ENCODE data around the gene SSTR5.

SSTR5 gene

GRCh38 chr16:1093284-1094123 lies 21.0 kb downstream of the SSTR5 start:
- DNase-seq = peak; percentile 17

DNA sequence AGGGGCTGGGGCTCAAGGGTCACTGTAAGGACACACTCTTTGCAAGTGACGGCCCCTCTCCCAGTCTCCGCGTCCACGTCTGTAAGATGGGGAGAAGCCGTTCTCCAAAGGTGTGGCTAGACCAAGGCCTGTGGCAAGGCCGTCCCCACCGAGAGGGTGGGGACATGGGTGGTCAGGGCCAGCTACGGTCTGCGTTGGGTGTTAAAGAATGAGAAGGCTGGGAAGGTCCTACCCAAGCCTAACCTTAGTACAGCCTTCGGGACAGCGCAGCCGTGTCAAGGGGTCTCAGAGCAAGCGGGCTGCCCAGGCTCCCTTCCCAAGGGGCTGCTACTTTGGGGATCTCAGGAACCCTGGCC lies 21.6 kb downstream of the SSTR5 start:
- DNase-seq = no peak

GRCh38 chr16:1094601-1095449 lies 22.3 kb downstream of the SSTR5 start:
- no peak for DNase-seq

DNA sequence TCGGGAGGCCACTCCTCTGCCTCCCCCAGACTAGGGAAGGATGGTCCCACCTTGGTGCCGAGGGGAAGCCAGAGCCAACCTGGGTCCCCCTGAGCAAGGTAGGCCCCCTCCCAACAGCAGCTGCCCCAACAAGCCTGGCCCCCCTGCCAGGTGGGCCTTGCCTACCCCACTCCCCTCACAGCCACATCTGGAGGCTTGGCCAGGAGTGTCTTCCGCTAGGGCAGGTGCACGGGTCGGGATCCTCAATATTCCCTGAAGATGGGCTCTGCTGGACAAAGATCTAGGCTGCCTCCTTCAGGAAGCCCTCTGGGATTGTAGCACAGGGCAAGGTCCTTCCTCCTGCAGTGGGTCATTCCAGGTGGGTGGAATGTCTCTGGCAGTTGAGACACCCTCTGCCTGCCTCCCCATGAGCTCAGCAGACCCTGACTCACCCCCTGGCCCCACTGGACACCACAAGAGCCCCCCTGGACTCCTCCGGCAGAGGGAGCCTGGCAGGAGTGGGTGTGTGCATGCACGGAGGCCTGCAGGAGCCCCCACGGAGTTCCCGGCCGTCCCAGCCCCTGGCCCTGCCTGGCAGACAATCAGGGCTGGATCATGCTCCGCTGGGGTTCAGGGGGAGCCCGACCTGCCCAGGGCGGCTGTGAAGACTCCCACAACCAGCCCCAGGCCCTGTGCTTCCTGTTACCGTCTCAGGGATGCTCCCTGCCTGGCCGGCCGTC lies 23.1 kb downstream of the SSTR5 start:
- no peak for DNase-seq

- DNase-seq = no peak
Observed at GRCh38 chr16:1096169-1097082, 23.9 kb downstream of the SSTR5 start, which contains the start of gene C1QTNF8. TSS of gene C1QTNF8 (minus strand) at chr16:1096244. CDS start at chr16:1094922, 1,322 bp downstream.

GRCh38 chr16:1097156-1097555 lies 24.6 kb downstream of the SSTR5 start:
- no peak for DNase-seq

DNA sequence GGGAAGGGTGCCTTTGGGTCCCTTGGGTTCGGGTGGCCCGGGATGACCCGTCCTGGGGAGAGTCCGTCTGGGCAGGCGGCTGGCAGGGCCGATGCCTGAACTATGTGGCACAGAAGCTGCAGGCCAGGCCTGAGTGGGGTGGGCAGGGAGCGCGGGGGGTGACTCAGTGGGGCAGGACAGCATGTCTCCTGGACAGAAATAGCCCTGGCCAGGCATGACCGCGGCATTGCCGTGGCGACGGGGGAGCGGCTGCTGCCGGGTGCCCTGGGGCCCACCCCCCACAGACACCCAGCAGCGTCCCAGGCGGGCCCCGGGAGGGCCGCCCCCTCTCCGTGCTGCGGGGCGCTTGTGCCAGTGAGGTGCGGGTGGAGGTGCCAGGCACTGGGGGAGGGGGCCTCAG lies 25.3 kb downstream of the SSTR5 start:
- no peak for DNase-seq

- DNase-seq = no peak
Observed at GRCh38 chr16:1098266-1098991, 25.9 kb downstream of the SSTR5 start.

- DNase-seq = no peak
Observed at GRCh38 chr16:1099189-1100083, 26.9 kb downstream of the SSTR5 start.

- DNase-seq = no peak
Observed at GRCh38 chr16:1100084-1100800, 27.7 kb downstream of the SSTR5 start.

GRCh38 chr16:1101133-1101532 lies 28.6 kb downstream of the SSTR5 start:
- no peak for DNase-seq

- no peak for DNase-seq
Observed at GRCh38 chr16:1101573-1102332, 29.2 kb downstream of the SSTR5 start.

GRCh38 chr16:1102333-1102700 lies 29.8 kb downstream of the SSTR5 start:
- DNase-seq = no peak

DNA sequence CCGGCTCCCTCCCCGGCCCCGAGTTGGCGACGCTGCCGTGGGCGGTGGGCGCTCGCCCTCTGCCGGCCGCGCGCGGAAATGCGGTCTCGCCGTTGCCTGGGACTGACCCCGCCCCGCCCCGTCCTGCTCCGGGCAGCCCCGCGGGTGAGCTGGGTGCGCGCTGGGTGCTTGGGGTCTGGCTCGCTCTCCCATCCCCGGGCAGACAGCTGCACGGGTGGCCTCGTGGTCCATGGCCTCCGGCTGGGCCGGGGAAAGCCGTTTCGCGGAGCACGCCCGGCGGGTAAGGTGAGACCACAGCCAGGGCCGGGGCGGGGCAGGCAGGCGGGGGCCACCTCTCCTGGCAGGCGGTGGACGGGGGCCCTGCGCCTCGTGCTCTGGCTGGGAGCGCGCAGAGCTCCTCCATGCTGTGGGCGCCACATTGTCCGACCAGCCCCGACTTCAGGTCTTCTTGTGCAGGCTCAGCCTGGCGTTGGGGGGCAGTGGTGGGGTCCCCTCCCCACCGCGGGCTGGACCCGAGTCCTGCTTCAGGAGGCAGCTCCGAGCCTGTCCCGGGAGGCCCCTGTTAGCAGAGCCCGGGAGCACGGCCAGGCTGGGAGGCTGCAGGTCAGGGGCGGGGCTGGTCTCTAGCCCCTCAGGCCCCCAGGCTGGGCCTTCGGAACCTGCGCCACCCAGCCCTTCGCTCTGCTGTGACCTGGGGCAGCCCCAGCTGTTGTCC lies 30.5 kb downstream of the SSTR5 start:
- DNase-seq = peak; percentile 66

DNA sequence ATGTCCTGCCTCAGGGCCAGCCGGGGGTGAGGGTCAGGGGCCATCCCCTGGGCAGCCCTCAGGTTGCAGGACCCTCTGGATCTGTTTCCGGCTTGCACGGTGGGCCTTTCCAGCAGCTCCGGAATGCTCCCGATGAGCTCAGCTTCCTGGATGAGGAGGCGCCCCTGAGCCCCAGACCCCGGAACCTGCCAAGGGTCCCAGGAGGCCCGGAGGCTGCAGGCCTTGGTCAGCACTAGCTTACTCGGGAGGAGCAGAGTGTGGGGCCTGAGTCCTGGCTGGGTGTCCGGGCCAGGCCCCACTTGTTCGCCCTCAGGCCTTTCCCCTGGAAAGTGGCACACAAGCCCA lies 31.1 kb downstream of the SSTR5 start:
- no peak for DNase-seq

GRCh38 chr16:1105888-1106620 lies 33.5 kb downstream of the SSTR5 start:
- DNase-seq = peak; percentile 45

GRCh38 chr16:1106659-1107058 lies 34.1 kb downstream of the SSTR5 start:
- DNase-seq = no peak

DNA sequence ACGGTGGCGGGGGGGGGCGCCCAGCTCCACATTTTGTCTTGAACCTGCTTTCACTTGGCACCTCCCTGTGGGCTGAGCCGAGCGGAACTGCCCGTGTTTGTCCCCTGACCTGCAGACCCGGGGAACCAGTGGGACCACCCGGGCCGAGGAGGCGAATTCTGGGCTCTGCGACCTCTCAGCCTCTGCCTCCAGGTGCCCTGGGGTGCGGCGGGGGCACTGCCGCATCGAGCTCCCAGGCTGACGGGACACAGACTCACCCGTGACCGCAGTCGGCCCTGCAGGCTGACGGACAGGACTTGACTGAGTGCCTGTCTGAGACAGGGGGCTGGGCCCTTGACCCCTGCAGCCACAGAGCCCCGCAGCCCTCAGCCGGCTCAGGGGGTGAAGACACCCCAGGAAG lies 34.6 kb downstream of the SSTR5 start:
- no peak for DNase-seq

Data from activated CD4-positive, alpha-beta T cell treated with anti-CD3 and anti-CD28 coated beads, Interleukin-10, Interleukin-2, amounts not matched to agents 100 ng/mL and 50 ng/mL, durations not matched to agents 16 hours and 8 hours (primary cell).